NB4 (cell line): ENCODE data around the gene FXN.

Experiments used
- DNase-seq: peaks from one replicate; pipeline ENCODE4 v3.0.0; 2010; ENCODE audit warnings: low read depth
- H3K4me3 ChIP-seq: one replicate; pipeline ENCODE4 v1.5.1; 2011; ENCODE audit warnings: mild to moderate bottlenecking, low read depth, low read length, moderate library complexity
- CTCF ChIP-seq: IDR thresholded peaks from one replicate; pipeline ENCODE4 v1.5.1; 2012; ENCODE audit warnings: low read depth, low read length
- MYC ChIP-seq: IDR thresholded peaks from 2 replicates; pipeline ENCODE4 v1.6.1; 2011; ENCODE audit warnings: low read depth, low read length
- POLR2A ChIP-seq: IDR thresholded peaks from 2 replicates; pipeline ENCODE4 v1.6.1; 2011; ENCODE audit warnings: mild to moderate bottlenecking; ENCODE audit not compliant: insufficient read length; ENCODE audit errors: extremely low read depth
- TF ChIP-seq, protein P1 (sequence below): IDR thresholded peaks from 2 replicates; pipeline ENCODE4 v1.6.1; 2011; ENCODE audit warnings: low read depth, low read length

The FXN gene

DNA sequence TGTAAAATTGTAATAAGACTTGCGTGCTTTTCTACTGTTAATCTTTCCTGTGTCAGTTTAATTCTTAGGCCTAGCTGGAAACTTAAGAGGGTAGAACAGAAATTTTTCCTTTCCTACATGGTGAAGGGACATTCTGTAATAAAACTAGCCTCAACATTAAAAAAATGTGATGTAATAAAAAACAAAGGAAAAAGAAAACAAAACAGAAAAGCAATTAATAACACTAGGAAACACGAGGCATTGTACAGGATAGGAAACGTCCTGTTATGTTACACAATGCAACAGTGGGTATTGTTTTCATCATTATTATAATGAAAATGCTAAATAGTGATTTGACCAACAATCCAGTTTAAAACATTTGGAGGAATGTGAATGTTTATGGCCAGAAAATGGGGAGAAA, 47.8 kb downstream of the FXN start:
- H3K4me3 ChIP-seq, result no peak overlapping the region
- TF ChIP-seq POLR2A (no peak), MYC (no peak), CTCF (no peak)
- TF ChIP-seq, protein P1, sequence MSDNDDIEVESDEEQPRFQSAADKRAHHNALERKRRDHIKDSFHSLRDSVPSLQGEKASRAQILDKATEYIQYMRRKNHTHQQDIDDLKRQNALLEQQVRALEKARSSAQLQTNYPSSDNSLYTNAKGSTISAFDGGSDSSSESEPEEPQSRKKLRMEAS, result no peak
- DNase-seq, result no peak

GRCh38 chr9:69085569-69086283, 50.2 kb downstream of the FXN start:
- DNase-seq, result no peak
- no peak overlapping the region for H3K4me3 ChIP-seq
- no peak for TF ChIP-seq CTCF
- TF ChIP-seq, protein P1, result no peak
- TF ChIP-seq MYC, result no peak
- TF ChIP-seq POLR2A, result no peak

DNA sequence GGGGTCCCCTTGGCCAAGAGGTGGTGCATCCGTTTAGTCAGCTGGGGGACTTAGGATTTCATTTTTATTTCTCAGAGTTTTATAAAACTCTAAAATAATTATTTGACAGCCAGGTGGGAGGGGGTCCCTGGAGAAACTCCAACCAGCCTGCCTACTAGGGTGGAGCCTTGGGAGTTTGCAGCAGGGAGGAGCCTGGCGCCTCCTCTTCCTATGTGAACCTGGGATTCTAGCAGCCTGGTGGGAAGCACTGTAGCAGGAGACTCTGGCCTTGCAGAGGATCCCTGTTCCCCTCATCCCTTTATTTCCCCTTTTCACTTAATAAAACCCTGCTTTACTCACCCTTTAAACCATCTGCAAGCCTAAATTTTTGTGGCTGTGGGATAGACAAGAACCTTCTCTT, 50.8 kb downstream of the FXN start:
- H3K4me3 ChIP-seq, result no peak overlapping the region
- no peak for TF ChIP-seq CTCF
- no peak for TF ChIP-seq MYC
- TF ChIP-seq POLR2A, result no peak
- TF ChIP-seq, protein P1, result no peak
- DNase-seq, result no peak

GRCh38 chr9:69086769-69087168, 51.2 kb downstream of the FXN start:
- TF ChIP-seq POLR2A (no peak), CTCF (no peak), MYC (no peak)
- TF ChIP-seq, protein P1, result no peak
- no peak for DNase-seq
- no peak overlapping the region for H3K4me3 ChIP-seq

DNA sequence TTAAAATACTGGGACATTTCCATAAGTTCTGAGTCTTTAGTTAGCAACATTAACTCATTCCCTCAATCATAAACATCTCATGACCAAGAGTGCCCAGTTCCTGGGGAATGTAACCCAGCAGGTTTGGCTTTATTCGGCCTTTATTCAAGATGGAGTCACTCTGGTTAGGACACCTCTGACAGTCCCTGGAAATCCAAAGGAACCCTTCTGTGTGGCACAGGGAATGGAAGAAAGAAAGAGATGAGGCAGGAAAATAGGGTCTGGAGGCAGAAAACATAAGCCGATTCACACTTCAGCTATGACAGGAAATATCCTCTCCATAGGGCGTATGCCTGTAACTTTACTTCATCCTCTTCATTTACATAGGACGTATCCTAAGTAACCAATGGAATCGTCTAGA, 53.5 kb downstream of the FXN start:
- no peak overlapping the region for H3K4me3 ChIP-seq
- TF ChIP-seq, protein P1, result no peak
- TF ChIP-seq POLR2A (no peak), CTCF (no peak), MYC (no peak)
- no peak for DNase-seq
